SU-DHL-6 (cell line): Measurements from ENCODE around the gene CYLD.

Source experiments
- H2AFZ ChIP-seq: fragments of 200-600 bp; sonication (generic); 2 replicates; pipeline ENCODE4 v1.6.1; 2014; ENCODE audit warnings: low read depth, mild to moderate bottlenecking, moderate library complexity, mixed read lengths, antibody characterized with exemption, low read length; ENCODE audit not compliant: severe bottlenecking
- H3F3A ChIP-seq: fragments of 200-600 bp; shearing (Covaris generic); 2 replicates; pipeline ENCODE4 v1.6.0; 2016; ENCODE audit warnings: antibody characterized with exemption, mild to moderate bottlenecking; ENCODE audit not compliant: insufficient read depth
- H3K27ac ChIP-seq: fragments of 200-600 bp; sonication (generic); 2 replicates; pipeline ENCODE4 v1.5.1; 2016; ENCODE audit warnings: low read depth, mild to moderate bottlenecking, low read length, moderate library complexity, mixed read lengths
- H3K27me3 ChIP-seq: fragments of 200-600 bp; sonication (generic), shearing (Covaris generic); 2 replicates; pipeline ENCODE4 v1.6.0; 2014; ENCODE audit warnings: mild to moderate bottlenecking, low read length
- H3K36me3 ChIP-seq: fragments of 200-600 bp; sonication (generic); 2 replicates; pipeline ENCODE4 v1.6.1; 2014; ENCODE audit warnings: mild to moderate bottlenecking, low read length, mixed read lengths
- H3K4me2 ChIP-seq: fragments of 300-600, 200-600 bp; shearing (Covaris generic), sonication (generic); 2 replicates; pipeline ENCODE4 v1.6.0; 2014; ENCODE audit warnings: low read length, low read depth, mild to moderate bottlenecking; ENCODE audit not compliant: poor library complexity, severe bottlenecking
- H3K4me3 ChIP-seq: fragments of 200-600 bp; sonication (generic); 2 replicates; pipeline ENCODE4 v1.5.1; 2014; ENCODE audit warnings: antibody characterized with exemption, low read length, mild to moderate bottlenecking, mixed read lengths; ENCODE audit not compliant: insufficient read depth, poor library complexity, severe bottlenecking
- H3K79me2 ChIP-seq: fragments of 200-600 bp; sonication (generic); 2 replicates; pipeline ENCODE4 v1.6.1; 2014; ENCODE audit warnings: mild to moderate bottlenecking, low read length, moderate library complexity; ENCODE audit not compliant: insufficient read depth
- H3K9ac ChIP-seq: fragments of 200-600 bp; sonication (generic); 2 replicates; pipeline ENCODE4 v1.7.0; 2014; ENCODE audit warnings: mild to moderate bottlenecking, low read length
- H3K9me2 ChIP-seq: fragments of 200-600 bp; sonication (generic); replicated peaks from 2 replicates; pipeline ENCODE4 v1.6.1; 2014; ENCODE audit warnings: low read length; ENCODE audit not compliant: insufficient read depth
- H3K9me3 ChIP-seq: fragments of 200-600 bp; sonication (generic); 2 replicates; pipeline ENCODE4 v1.6.1; 2014; ENCODE audit warnings: low read length, mixed read lengths; ENCODE audit not compliant: insufficient read depth
- H4K20me1 ChIP-seq: fragments of 200-600 bp; sonication (generic); 2 replicates; pipeline ENCODE4 v1.6.1; 2014; ENCODE audit warnings: low read depth, mild to moderate bottlenecking, antibody characterized with exemption, low read length, moderate library complexity, mixed read lengths
- CTCF ChIP-seq: fragments of 200-600 bp; sonication (generic); IDR thresholded peaks from one replicate; pipeline ENCODE4 v1.5.1; 2017; ENCODE audit warnings: antibody characterized with exemption, mild to moderate bottlenecking, low read length, moderate library complexity; ENCODE audit not compliant: insufficient read depth, poor library complexity, severe bottlenecking
- EZH2phosphoT487 ChIP-seq: fragments of 200-600 bp; sonication (generic), shearing (Covaris generic); conservative IDR thresholded peaks from 2 replicates; pipeline ENCODE4 v1.6.1; 2018; ENCODE audit warnings: mild to moderate bottlenecking, antibody characterized with exemption, low read length, moderate library complexity, mixed read lengths

The CYLD gene

GRCh38 chr16:50797456-50797855 is 55.6 kb downstream of the CYLD start:
- H3K4me2 ChIP-seq: no peak overlapping the region
- no peaks in the 10 kb centered on the region for H3K27me3 ChIP-seq
- no peaks in the 10 kb centered on the region for H3K79me2 ChIP-seq
- no peaks in the 10 kb centered on the region for H3F3A ChIP-seq
- no peaks in the 10 kb centered on the region for H3K36me3 ChIP-seq
- H3K9ac ChIP-seq: no peak overlapping the region
- TF ChIP-seq EZH2phosphoT487 (no peak), CTCF (no peak)
- no peaks in the 10 kb centered on the region for H3K9me3 ChIP-seq
- no peak overlapping the region for H2AFZ ChIP-seq
- no peaks in the 10 kb centered on the region for H4K20me1 ChIP-seq
- no peak overlapping the region for H3K27ac ChIP-seq
- H3K4me3 ChIP-seq: no peak overlapping the region
- no peaks in the 10 kb centered on the region for H3K9me2 ChIP-seq

GRCh38 chr16:50800074-50800473 is 58.2 kb downstream of the CYLD start:
- Histone ChIP-seq H3K9ac (no peak overlapping the region), H3K4me2 (no peak overlapping the region), H4K20me1 (no peaks in the 10 kb centered on the region), H2AFZ (no peak overlapping the region), H3F3A (no peaks in the 10 kb centered on the region), H3K9me3 (no peaks in the 10 kb centered on the region), H3K9me2 (no peaks in the 10 kb centered on the region), H3K36me3 (no peaks in the 10 kb centered on the region), H3K79me2 (no peaks in the 10 kb centered on the region), H3K27ac (no peak overlapping the region), H3K27me3 (no peaks in the 10 kb centered on the region), H3K4me3 (no peak overlapping the region)
- no peak for TF ChIP-seq CTCF
- no peak for TF ChIP-seq EZH2phosphoT487

DNA sequence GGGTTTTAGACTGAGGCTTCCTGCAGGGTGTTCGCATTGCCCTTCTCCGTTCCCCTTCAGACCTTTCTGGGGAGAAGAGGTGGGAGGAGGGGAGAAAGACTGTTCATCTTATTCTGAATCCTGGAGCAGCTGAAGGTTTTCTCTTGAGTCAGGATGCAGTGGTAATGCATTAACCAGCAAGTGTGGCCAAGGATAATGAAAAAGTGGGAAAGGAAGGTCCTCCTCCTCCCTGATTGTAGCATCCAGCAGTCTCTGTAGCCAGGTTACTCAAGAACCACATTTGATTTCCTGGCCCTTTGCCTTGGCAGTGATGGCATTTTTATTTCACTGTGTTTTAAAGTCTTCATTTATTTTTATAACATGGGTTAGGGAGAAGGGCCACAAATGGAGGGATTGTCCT is 59.1 kb downstream of the CYLD start:
- H3K9ac ChIP-seq: no peak overlapping the region
- no peaks in the 10 kb centered on the region for H3F3A ChIP-seq
- H3K9me3 ChIP-seq: no peaks in the 10 kb centered on the region
- H3K9me2 ChIP-seq: no peaks in the 10 kb centered on the region
- H4K20me1 ChIP-seq: no peaks in the 10 kb centered on the region
- no peak overlapping the region for H3K4me2 ChIP-seq
- no peaks in the 10 kb centered on the region for H3K36me3 ChIP-seq
- no peaks in the 10 kb centered on the region for H3K79me2 ChIP-seq
- H3K27me3 ChIP-seq: no peaks in the 10 kb centered on the region
- TF ChIP-seq EZH2phosphoT487: no peak
- no peak for TF ChIP-seq CTCF
- H3K27ac ChIP-seq: no peak overlapping the region
- H3K4me3 ChIP-seq: no peak overlapping the region
- H2AFZ ChIP-seq: no peak overlapping the region

DNA sequence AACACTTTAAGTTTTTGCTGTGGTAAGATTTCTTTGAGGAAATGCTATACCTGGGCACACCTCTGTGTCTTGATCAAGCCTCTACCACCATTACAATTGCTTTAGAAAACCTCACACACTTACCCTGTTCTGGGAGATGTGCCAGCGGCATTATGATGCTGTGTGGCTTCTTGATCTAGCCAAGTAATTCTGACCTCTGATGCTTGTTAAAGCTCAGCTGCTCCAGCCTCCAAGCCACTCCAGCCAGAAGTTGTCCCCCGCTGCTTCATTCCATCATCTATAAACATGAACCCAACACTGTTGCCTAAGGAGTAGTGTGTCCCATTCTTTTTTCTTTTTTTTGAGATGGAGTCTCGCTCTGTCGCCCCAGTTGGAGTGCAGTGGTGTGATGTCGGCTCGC is 60.1 kb downstream of the CYLD start:
- no peak for TF ChIP-seq EZH2phosphoT487
- TF ChIP-seq CTCF: no peak
- H3K9me3 ChIP-seq: no peaks in the 10 kb centered on the region
- H4K20me1 ChIP-seq: no peaks in the 10 kb centered on the region
- H3K9ac ChIP-seq: no peak overlapping the region
- no peak overlapping the region for H2AFZ ChIP-seq
- H3K4me2 ChIP-seq: no peak overlapping the region
- H3K27me3 ChIP-seq: no peaks in the 10 kb centered on the region
- no peak overlapping the region for H3K27ac ChIP-seq
- no peaks in the 10 kb centered on the region for H3K79me2 ChIP-seq
- no peaks in the 10 kb centered on the region for H3K36me3 ChIP-seq
- no peak overlapping the region for H3K4me3 ChIP-seq
- H3K9me2 ChIP-seq: no peaks in the 10 kb centered on the region
- H3F3A ChIP-seq: no peaks in the 10 kb centered on the region
